B cell (primary cell): ENCODE data around the gene GUF1. TPM values are rescaled to one million over a fixed set of nuclear protein-coding genes. Genes with fewer than 3 reads are reported as not detected.

Source experiments
- ATAC-seq: fragments of 200-7000 bp; cut with Tn5 transposase; one replicate; pipeline ENCODE4 v1.10.0; 2021; ENCODE audit warnings: low read depth, mild to moderate bottlenecking, moderate number of reproducible peaks, moderate library complexity
- CTCF ChIA-PET: fragments of 350-600 bp; sonication (Branson Sonifier 250); formaldehyde crosslinking; loops from one replicate; lab custom pipeline; 2021; ENCODE audit warnings: antibody characterized with exemption, inconsistent platforms; lab: Charles Lee
- POLR2A ChIA-PET: fragments of 350-600 bp; sonication (Branson Sonifier 250); formaldehyde crosslinking; loops from one replicate; lab custom pipeline; 2021; ENCODE audit warnings: antibody characterized with exemption; lab: Charles Lee
- DNase-seq: peaks from one replicate; pipeline ENCODE4 v3.0.0; 2013
- H2AFZ ChIP-seq: 2 replicates; pipeline ENCODE4 v1.6.1; 2012; ENCODE audit warnings: mild to moderate bottlenecking, low read depth, low read length; ENCODE audit not compliant: insufficient read depth, poor library complexity, severe bottlenecking
- H3K27ac ChIP-seq, 2 donors: 1 replicate in 1 of 2; 2 replicates in 1 of 2; pipeline ENCODE4 v1.5.1; 2012 to 2013; ENCODE audit warnings: low read length in 2 of 2, mild to moderate bottlenecking in 2 of 2, moderate library complexity in 1 of 2
- H3K27me3 ChIP-seq, 4 experiments: fragments of 200-600 bp in 1 of 4; sonication (generic) in 1 of 4; replicated peaks in 1 of 4; 1 replicate in 2 of 4; 2 replicates in 2 of 4; pipeline versions ENCODE4 v1.6.1 to v1.7.0; 2013 to 2016; ENCODE audit warnings: low read length in 3 of 4, mild to moderate bottlenecking in 2 of 4, mixed read lengths in 1 of 4, moderate library complexity in 1 of 4; ENCODE audit not compliant: insufficient read depth in 4 of 4, control insufficient read depth in 3 of 4; ENCODE audit errors: control extremely low read depth in 1 of 4
- H3K36me3 ChIP-seq, 2 experiments: replicated peaks in 1 of 2; 1 replicate in 1 of 2; 2 replicates in 1 of 2; pipeline versions ENCODE4 v1.6.1 to v1.7.1; 2013; ENCODE audit warnings: low read length in 1 of 2; ENCODE audit not compliant: insufficient read depth in 2 of 2, control insufficient read depth in 1 of 2; ENCODE audit errors: control extremely low read depth in 1 of 2, extremely low read depth in 1 of 2
- H3K4me1 ChIP-seq, 2 donors: fragments of 200-600 bp in 1 of 2; sonication (generic) in 1 of 2; 1 replicate in 1 of 2; 2 replicates in 1 of 2; pipeline versions ENCODE4 v1.5.1 to v1.6.1; 2013 to 2017; ENCODE audit warnings: low read length in 2 of 2; ENCODE audit not compliant: control insufficient read depth in 2 of 2, insufficient read depth in 2 of 2
- H3K4me2 ChIP-seq: replicated peaks from 2 replicates; pipeline ENCODE3; 2012; ENCODE audit warnings: mild to moderate bottlenecking, low read depth, low read length; ENCODE audit not compliant: poor library complexity, severe bottlenecking
- H3K4me3 ChIP-seq, 5 experiments: fragments of 200-600 bp in 1 of 5; sonication (generic) in 1 of 5; 1 replicate in 3 of 5; 2 replicates in 2 of 5; pipeline versions ENCODE4 v1.5.1 to v1.7.0; 2011 to 2016; ENCODE audit warnings: low read length in 4 of 5, mild to moderate bottlenecking in 4 of 5, low read depth in 2 of 5, control low read depth in 1 of 5, moderate library complexity in 1 of 5; ENCODE audit not compliant: insufficient read depth in 1 of 5; ENCODE audit errors: control extremely low read depth in 1 of 5, extremely low read depth in 1 of 5
- H3K79me2 ChIP-seq: fragments of 200-600 bp; sonication (generic); one replicate; pipeline ENCODE4 v1.6.0; 2016; ENCODE audit warnings: low read length; ENCODE audit not compliant: control insufficient read depth, insufficient read depth
- H3K9ac ChIP-seq: fragments of 200-600 bp; sonication (generic); 2 replicates; pipeline ENCODE4 v1.6.1; 2017; ENCODE audit warnings: mild to moderate bottlenecking, low read length, moderate library complexity
- H3K9me3 ChIP-seq, 3 donors: one replicate each; pipeline versions ENCODE4 v1.6.1 to v1.7.1; 2013; ENCODE audit warnings: low read length in 2 of 3; ENCODE audit not compliant: control insufficient read depth in 2 of 3, insufficient read depth in 1 of 3; ENCODE audit errors: control extremely low read depth in 1 of 3
- H4K20me1 ChIP-seq: 2 replicates; pipeline ENCODE4 v1.6.0; 2012; ENCODE audit warnings: mild to moderate bottlenecking, low read length; ENCODE audit not compliant: insufficient read depth, control insufficient read depth, poor library complexity, severe bottlenecking
- H3K27ac Mint-ChIP-seq: one replicate; pipeline ENCODE4 v1.8.0; 2021; ENCODE audit warnings: mixed read lengths
- H3K27me3 Mint-ChIP-seq: one replicate; pipeline ENCODE4 v1.8.0; 2021; ENCODE audit warnings: mixed read lengths
- H3K4me1 Mint-ChIP-seq: one replicate; pipeline ENCODE4 v1.8.0; 2021; ENCODE audit warnings: mixed read lengths
- H3K4me3 Mint-ChIP-seq: one replicate; pipeline ENCODE4 v1.8.0; 2021; ENCODE audit warnings: mixed read lengths
- H3K9me3 Mint-ChIP-seq: one replicate; pipeline ENCODE4 v1.8.0; 2022; ENCODE audit warnings: mixed read lengths; ENCODE audit not compliant: insufficient read depth
- EZH2 ChIP-seq: IDR thresholded peaks from 2 replicates; pipeline ENCODE4 v1.6.1; 2012; ENCODE audit warnings: borderline replicate concordance, low read depth, mild to moderate bottlenecking, moderate library complexity, low read length; ENCODE audit not compliant: insufficient read depth, poor library complexity, severe bottlenecking
- WGBS: methylation state at CpG from one replicate; pipeline ENCODE4 v1.1.5; 2013; ENCODE audit warnings: missing lambda C conversion rate; ENCODE audit not compliant: insufficient coverage; 5-methylcytosine and 5-hydroxymethylcytosine counted together
- intact Hi-C: fragments of 100-400 bp; cut with micrococcal nuclease; formaldehyde crosslinking; loops from one replicate; pipeline ENCODE4 v1.10.0; 2022
- polyA plus RNA-seq: library from polyadenylated mRNA; depleted of rRNA; stranded (reverse); fragments of >200 nt; gene quantifications from 2 replicates; pipeline ENCODE4 v1.2.3, GENCODE V29; 2012
- total RNA-seq, 2 donors: library from RNA; stranded (reverse); fragments of 120-200 nt in 1 of 2; gene quantifications; 1 replicate in 1 of 2; 2 replicates in 1 of 2; pipeline versions ENCODE4 v1.2.3 to v1.2.4, GENCODE V29; 2013 to 2022
- TF ChIP-seq, protein P1 (sequence below): fragments of 200-600 bp; IDR thresholded peaks from one replicate; pipeline ENCODE4 v1.8.0; 2022; ENCODE audit warnings: antibody characterized with exemption, mild to moderate bottlenecking

GUF1 gene
- total and polyA plus RNA-seq, 2 donors (not counting 1 experiment from before 2014, with no cell fraction given) = 9.6 to 24.2 TPM

DNA sequence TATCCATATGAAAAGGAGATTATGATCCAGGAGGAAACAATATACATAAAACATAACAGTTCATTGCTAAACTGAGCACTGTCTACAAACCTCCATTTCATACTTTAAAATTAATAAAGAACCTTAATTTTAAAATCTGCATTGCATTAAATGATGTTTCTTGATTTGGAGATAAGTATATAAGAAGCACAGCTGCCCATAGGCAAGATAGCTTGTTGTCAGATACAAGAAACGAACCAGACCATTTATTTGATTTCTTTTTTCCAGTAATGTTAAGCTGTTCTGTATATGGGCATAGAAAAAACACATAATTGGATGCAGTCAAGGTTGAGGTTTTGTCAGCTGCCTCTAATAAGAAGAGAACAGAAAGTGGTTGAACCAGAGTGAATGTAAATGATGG, 6.4 kb downstream of the GUF1 start:
- Histone ChIP-seq H3K4me2 (no peak overlapping the region), H3K27ac (no peak overlapping the region), H3K4me1 (peaks cover 0 to 4% of the 10 kb centered on the region in 2 donors), H3K4me3 (no peak overlapping the region), H2AFZ (no peak overlapping the region), H3K79me2 (peaks cover 6% of the 10 kb centered on the region), H3K27me3 (no peaks in the 10 kb centered on the region), H3K36me3 (peaks cover 14 to 66% of the 10 kb centered on the region in 2 experiments), H3K9me3 (no peaks in the 10 kb centered on the region), H3K9ac (no peak overlapping the region), H4K20me1 (no peaks in the 10 kb centered on the region)
- H3K4me1 Mint-ChIP-seq = peaks cover 14% of the 10 kb centered on the region
- no peak overlapping the region for H3K4me3 Mint-ChIP-seq
- intact Hi-C loops = no loop called here
- ATAC-seq (no peak), DNase-seq (no peak)
- 100% methylated on average over 1 of the region's 1 CpG for WGBS
- POLR2A ChIA-PET = no interaction called here
- H3K27ac Mint-ChIP-seq = no peak overlapping the region
- no peaks in the 10 kb centered on the region for H3K27me3 Mint-ChIP-seq
- no peaks in the 10 kb centered on the region for H3K9me3 Mint-ChIP-seq
- CTCF ChIA-PET = no interaction called here
- TF ChIP-seq, protein P1, sequence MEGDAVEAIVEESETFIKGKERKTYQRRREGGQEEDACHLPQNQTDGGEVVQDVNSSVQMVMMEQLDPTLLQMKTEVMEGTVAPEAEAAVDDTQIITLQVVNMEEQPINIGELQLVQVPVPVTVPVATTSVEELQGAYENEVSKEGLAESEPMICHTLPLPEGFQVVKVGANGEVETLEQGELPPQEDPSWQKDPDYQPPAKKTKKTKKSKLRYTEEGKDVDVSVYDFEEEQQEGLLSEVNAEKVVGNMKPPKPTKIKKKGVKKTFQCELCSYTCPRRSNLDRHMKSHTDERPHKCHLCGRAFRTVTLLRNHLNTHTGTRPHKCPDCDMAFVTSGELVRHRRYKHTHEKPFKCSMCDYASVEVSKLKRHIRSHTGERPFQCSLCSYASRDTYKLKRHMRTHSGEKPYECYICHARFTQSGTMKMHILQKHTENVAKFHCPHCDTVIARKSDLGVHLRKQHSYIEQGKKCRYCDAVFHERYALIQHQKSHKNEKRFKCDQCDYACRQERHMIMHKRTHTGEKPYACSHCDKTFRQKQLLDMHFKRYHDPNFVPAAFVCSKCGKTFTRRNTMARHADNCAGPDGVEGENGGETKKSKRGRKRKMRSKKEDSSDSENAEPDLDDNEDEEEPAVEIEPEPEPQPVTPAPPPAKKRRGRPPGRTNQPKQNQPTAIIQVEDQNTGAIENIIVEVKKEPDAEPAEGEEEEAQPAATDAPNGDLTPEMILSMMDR = no peak
- no peak for TF ChIP-seq EZH2

DNA sequence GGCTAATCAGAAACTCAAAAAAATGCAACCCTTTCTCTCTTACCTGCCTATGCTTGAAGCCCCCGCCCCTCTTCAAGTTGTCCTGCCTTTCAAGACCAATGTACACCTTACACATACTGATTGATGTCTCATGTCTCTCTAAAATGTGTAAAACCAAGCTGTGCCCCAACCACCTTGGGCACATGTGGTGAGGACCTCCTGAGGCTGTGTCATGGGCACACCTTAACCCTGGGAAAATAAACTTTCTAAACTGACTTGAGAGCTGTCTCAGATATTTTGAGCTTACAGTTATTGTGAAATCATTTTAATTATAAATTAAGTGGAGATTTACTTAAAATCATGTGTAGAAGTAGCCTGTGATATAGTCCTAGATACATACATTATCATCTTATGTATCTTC, 22.2 kb downstream of the GUF1 start:
- no peaks in the 10 kb centered on the region for H3K9me3 Mint-ChIP-seq
- H3K9me3 ChIP-seq = no peaks in the 10 kb centered on the region
- no peaks in the 10 kb centered on the region for H3K27me3 ChIP-seq
- no peak overlapping the region for H3K4me2 ChIP-seq
- H3K4me1 Mint-ChIP-seq = no peaks in the 10 kb centered on the region
- CTCF ChIA-PET = no interaction called here
- no peak for ATAC-seq
- POLR2A ChIA-PET = no interaction called here
- no peak overlapping the region for H3K27ac Mint-ChIP-seq
- TF ChIP-seq, protein P1 = no peak
- TF ChIP-seq EZH2 = no peak
- 100% methylated on average over 1 of the region's 1 CpG for WGBS
- H3K27ac ChIP-seq = no peak overlapping the region
- H2AFZ ChIP-seq = no peak overlapping the region
- H3K4me3 Mint-ChIP-seq = no peak overlapping the region
- peaks cover 3 to 54% of the 10 kb centered on the region in 2 experiments for H3K36me3 ChIP-seq
- H3K4me3 ChIP-seq = no peak overlapping the region
- H3K9ac ChIP-seq = no peak overlapping the region
- no peaks in the 10 kb centered on the region for H4K20me1 ChIP-seq
- H3K79me2 ChIP-seq = no peaks in the 10 kb centered on the region
- intact Hi-C loops = no loop called here
- H3K27me3 Mint-ChIP-seq = no peaks in the 10 kb centered on the region
- no peak for DNase-seq
- H3K4me1 ChIP-seq = no peaks in the 10 kb centered on the region
